ENCODE data around the gene UNKL.

Gene UNKL

DNA sequence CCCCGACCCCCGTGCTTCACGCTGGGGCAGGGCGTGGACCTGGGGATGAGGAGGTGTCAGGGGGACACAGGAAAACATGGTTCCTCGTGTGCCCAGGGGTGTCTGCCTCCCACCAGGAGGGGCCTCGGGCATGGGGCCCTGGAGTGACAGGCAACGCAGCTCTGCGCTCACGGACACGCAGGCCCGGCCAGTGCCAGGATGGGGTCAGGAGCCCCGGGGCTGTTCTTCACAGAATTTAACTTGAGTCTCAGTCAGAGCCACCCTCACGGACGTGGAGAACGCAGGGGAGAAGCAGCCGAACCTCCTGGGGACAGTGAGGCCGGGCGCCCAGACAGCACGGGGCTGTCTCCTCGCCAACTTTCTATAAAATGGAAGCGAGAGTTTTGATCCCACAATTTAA, 16.7 kb downstream of the UNKL start:
- TF ChIP-seq, protein P1, sequence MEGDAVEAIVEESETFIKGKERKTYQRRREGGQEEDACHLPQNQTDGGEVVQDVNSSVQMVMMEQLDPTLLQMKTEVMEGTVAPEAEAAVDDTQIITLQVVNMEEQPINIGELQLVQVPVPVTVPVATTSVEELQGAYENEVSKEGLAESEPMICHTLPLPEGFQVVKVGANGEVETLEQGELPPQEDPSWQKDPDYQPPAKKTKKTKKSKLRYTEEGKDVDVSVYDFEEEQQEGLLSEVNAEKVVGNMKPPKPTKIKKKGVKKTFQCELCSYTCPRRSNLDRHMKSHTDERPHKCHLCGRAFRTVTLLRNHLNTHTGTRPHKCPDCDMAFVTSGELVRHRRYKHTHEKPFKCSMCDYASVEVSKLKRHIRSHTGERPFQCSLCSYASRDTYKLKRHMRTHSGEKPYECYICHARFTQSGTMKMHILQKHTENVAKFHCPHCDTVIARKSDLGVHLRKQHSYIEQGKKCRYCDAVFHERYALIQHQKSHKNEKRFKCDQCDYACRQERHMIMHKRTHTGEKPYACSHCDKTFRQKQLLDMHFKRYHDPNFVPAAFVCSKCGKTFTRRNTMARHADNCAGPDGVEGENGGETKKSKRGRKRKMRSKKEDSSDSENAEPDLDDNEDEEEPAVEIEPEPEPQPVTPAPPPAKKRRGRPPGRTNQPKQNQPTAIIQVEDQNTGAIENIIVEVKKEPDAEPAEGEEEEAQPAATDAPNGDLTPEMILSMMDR (IDR thresholded peaks at IDR 0.05), result no peak
- TF ChIP-seq ZFX (IDR thresholded peaks at IDR 0.05; ENCODE audit: borderline replicate concordance), result no peak
- H3K27ac ChIP-seq, result no peak overlapping the region

DNA sequence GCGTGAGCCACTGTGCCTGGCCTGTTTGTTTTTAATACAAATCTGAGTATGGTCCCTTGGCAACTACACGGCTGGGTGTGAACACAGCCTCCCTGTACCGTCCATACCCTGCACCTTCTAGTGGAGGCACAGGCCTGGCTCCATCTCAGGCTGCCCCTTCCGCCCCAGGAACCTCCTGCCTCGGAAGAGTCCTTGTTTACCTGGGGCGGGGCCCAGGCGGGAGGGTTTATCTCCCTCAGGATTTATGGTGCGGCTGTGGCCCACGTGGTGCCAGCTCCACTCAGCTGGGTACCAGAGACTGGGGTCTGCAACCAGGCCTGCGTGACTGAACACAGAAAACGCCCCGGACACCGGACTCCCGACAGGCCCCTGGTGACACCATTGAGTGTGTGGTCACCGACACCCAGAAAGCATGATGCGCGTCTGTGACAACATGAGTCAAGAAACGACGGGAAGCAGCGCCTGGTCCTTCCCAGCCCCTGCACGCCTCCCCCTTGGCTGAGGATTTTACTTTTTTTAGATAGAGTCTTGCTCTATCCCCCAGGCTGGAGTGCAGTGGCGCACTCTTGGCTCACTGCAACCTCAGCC, 19.0 kb downstream of the UNKL start:
- TF ChIP-seq ZFX (IDR thresholded peaks at IDR 0.05; ENCODE audit: borderline replicate concordance), result no peak
- TF ChIP-seq, protein P1 (IDR thresholded peaks at IDR 0.05), result no peak
- H3K27ac ChIP-seq, result no peak overlapping the region

DNA sequence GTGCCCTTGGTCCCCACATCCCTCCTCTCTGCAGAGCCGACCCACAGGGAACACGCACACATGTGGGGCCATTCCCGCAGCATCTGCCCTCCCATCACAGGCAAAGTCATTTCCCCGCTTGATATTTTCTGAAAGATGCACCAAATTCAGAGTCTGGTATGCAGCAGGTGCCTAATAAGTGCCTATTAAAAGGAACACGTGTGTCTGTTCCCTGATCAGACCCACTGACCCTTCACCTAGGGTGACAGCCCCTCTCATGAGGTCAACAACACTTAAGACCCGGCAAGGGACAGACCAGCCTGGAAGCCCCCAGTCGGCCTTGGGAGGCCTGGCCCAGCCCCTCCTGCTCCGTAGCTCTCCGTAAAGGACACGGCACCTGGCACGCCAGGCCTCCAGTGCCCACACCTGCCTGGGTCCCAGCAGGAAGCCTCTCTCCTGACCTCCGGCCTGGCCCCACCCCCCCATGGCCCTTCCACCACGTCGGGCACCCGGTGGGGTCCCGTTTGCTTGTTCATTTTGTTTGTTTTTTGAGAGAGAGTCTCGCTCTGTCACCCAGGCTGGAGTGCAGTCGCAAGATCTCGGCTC, 20.0 kb downstream of the UNKL start:
- H3K27ac ChIP-seq, result no peak overlapping the region
- no peak for TF ChIP-seq ZFX (IDR thresholded peaks at IDR 0.05; ENCODE audit: borderline replicate concordance)
- TF ChIP-seq, protein P1 (IDR thresholded peaks at IDR 0.05), result no peak

DNA sequence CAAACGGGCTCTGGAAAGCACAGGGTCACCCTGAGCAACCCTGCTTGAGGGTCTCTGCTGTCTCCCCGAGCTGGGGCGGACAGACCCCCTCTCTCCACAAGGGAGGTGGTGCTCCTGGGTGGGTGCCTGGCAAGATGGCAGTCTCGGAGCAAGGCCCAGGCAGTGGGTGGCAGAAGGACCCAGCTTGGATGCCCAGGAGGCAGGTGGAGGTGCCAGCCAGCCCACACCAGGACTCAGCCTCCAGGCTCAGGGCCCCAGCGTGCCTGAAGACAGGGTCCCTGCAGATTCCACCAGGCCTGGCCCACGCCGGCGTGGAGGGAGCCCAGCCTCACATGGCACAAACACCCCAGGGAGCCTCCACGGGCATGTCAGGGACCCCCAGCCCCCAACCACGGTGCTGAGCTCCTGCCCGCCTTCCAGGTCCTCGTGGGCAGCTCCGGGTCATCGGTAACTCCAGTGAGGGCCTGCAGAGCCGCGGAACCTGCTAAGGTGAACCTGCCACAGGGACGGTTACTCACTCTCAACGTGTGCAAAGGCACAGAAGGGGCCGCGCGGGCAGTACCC, 20.8 kb downstream of the UNKL start:
- H3K27ac ChIP-seq, result no peak overlapping the region
- no peak for TF ChIP-seq ZFX (IDR thresholded peaks at IDR 0.05; ENCODE audit: borderline replicate concordance)
- TF ChIP-seq, protein P1 (IDR thresholded peaks at IDR 0.05), result no peak

DNA sequence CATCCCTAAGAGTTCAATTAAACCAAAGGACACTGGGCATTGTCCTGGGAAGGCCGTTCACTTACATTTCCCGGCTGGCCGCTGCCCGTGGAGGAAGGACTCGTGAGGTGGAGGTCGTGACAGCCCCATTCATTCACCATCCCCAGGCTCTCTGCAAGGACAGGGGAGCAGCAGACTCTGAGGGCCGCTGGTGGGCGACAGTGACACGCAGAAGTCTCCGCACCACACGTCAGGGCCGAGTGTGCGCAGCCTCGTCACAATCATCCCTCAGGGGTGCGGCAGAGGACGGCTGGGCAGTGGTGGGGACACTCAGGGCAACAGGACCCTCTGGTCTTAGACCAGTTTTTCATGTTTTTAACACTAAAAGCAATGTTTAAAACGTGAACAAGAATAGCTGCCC, 21.7 kb downstream of the UNKL start:
- H3K27ac ChIP-seq, result no peak overlapping the region
- no peak for TF ChIP-seq ZFX (IDR thresholded peaks at IDR 0.05; ENCODE audit: borderline replicate concordance)
- TF ChIP-seq, protein P1 (IDR thresholded peaks at IDR 0.05), result no peak

DNA sequence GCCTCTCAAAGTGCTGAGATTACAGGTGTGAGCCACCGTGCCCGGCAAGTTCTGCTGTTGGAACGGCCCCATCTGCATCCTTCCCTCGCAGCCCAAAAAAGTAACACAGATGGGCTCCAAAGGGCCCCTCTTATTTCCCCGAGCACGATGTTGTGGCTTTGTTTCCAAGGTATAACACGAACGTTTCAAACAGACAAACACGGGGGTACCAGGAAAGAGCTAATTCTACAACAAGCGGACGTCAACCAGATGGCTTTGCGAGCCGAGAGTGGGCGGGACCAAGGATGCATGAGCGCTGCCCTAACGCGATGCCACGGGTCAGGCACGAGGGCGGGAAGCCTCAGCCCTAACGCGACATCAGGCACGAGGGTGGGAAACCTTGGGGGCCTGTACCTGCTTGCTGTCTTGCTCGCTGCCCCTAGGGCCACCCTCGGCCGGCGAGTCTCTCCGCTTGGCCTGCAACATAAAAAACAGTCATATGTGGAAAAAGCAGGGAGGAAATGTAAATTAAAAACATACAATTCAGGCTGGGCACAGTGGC, 24.2 kb downstream of the UNKL start:
- no peak overlapping the region for H3K27ac ChIP-seq

More for the DNA sequence above, 24.2 kb downstream of the UNKL start:
- TF ChIP-seq, protein P1 (IDR thresholded peaks at IDR 0.05), result no peak
- no peak for TF ChIP-seq ZFX (IDR thresholded peaks at IDR 0.05; ENCODE audit: borderline replicate concordance)

All from 22Rv1 (cell line).